Measurements from ENCODE around the gene QPCT. TPM values are rescaled to one million over a fixed set of nuclear protein-coding genes. Genes with fewer than 3 reads are reported as not detected.
"Not testable (repeated sequence)": the region's sequence is repeated elsewhere in the genome, so short reads cannot be mapped to it uniquely, and the experiment has no call there.

The QPCT gene
- total RNA-seq, 1 experiment from 2014 or later, result 13.6 TPM

DNA sequence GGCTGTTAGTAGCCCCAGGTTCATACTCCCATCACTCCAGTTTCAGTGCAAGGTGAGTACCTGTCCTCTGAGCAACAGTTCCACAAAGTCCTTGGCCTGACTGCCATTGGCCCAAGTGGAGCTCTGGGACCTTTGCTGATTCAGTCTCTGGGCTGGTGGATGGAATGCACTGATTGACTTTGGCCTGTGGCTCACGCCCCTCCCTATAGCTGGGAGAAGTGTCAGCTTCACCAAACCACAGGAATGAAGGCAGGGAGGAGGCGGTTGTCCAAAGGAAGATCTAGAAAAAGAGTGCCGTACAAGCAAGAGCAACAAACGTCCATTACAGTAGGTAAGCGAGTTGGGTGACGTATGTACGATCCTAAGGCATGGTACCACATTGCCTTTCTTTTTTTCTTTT lies 34.0 kb downstream of the QPCT start (continued):
- no peak for TF ChIP-seq HMGXB4 (CRISPR knock-in tag; IDR thresholded peaks at IDR 0.05)
- no peak for TF ChIP-seq JUN (CRISPR knock-in tag; IDR thresholded peaks at IDR 0.05)
- TF ChIP-seq, protein P1, sequence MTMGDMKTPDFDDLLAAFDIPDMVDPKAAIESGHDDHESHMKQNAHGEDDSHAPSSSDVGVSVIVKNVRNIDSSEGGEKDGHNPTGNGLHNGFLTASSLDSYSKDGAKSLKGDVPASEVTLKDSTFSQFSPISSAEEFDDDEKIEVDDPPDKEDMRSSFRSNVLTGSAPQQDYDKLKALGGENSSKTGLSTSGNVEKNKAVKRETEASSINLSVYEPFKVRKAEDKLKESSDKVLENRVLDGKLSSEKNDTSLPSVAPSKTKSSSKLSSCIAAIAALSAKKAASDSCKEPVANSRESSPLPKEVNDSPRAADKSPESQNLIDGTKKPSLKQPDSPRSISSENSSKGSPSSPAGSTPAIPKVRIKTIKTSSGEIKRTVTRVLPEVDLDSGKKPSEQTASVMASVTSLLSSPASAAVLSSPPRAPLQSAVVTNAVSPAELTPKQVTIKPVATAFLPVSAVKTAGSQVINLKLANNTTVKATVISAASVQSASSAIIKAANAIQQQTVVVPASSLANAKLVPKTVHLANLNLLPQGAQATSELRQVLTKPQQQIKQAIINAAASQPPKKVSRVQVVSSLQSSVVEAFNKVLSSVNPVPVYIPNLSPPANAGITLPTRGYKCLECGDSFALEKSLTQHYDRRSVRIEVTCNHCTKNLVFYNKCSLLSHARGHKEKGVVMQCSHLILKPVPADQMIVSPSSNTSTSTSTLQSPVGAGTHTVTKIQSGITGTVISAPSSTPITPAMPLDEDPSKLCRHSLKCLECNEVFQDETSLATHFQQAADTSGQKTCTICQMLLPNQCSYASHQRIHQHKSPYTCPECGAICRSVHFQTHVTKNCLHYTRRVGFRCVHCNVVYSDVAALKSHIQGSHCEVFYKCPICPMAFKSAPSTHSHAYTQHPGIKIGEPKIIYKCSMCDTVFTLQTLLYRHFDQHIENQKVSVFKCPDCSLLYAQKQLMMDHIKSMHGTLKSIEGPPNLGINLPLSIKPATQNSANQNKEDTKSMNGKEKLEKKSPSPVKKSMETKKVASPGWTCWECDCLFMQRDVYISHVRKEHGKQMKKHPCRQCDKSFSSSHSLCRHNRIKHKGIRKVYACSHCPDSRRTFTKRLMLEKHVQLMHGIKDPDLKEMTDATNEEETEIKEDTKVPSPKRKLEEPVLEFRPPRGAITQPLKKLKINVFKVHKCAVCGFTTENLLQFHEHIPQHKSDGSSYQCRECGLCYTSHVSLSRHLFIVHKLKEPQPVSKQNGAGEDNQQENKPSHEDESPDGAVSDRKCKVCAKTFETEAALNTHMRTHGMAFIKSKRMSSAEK (CRISPR knock-in tag; IDR thresholded peaks at IDR 0.05; ENCODE audit: borderline replicate concordance), result no peak
- TF ChIP-seq ZNF232 (CRISPR knock-in tag; IDR thresholded peaks at IDR 0.05), result no peak
- no peak for TF ChIP-seq OVOL2 (CRISPR knock-in tag; IDR thresholded peaks at IDR 0.05; ENCODE audit: borderline replicate concordance)
- TF ChIP-seq ESRRA (CRISPR knock-in tag; IDR thresholded peaks at IDR 0.05; ENCODE audit: borderline replicate concordance), result no peak
- TF ChIP-seq, protein P2, sequence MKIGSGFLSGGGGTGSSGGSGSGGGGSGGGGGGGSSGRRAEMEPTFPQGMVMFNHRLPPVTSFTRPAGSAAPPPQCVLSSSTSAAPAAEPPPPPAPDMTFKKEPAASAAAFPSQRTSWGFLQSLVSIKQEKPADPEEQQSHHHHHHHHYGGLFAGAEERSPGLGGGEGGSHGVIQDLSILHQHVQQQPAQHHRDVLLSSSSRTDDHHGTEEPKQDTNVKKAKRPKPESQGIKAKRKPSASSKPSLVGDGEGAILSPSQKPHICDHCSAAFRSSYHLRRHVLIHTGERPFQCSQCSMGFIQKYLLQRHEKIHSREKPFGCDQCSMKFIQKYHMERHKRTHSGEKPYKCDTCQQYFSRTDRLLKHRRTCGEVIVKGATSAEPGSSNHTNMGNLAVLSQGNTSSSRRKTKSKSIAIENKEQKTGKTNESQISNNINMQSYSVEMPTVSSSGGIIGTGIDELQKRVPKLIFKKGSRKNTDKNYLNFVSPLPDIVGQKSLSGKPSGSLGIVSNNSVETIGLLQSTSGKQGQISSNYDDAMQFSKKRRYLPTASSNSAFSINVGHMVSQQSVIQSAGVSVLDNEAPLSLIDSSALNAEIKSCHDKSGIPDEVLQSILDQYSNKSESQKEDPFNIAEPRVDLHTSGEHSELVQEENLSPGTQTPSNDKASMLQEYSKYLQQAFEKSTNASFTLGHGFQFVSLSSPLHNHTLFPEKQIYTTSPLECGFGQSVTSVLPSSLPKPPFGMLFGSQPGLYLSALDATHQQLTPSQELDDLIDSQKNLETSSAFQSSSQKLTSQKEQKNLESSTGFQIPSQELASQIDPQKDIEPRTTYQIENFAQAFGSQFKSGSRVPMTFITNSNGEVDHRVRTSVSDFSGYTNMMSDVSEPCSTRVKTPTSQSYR (CRISPR knock-in tag; IDR thresholded peaks at IDR 0.05), result no peak

DNA sequence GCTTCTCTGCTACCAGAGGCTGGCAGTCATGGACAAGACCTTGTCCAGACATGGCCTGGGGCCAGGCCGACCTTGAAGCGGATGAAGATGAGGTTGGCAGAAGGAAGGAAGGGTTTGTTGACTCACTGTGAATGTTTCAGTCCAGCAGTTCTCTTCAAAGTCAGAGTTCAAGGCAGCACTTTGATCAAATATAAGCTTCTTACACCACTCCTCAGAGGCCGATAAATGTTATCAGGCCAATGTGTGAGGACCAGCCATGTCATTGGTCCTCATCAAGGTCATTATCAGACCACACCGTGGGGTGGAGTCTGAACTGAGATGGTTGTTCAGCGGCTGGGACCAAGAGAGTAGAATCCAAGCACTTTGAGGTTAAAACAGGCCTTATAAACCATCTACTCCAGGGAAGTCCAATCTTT lies 35.5 kb downstream of the QPCT start:
- Mint-ChIP-seq H3K9me3 (peaks cover 3% of the 10 kb centered on the region), H3K4me3 (no peak overlapping the region), H3K27me3 (ENCODE audit: low read depth) (no peaks in the 10 kb centered on the region), H3K4me1 (peaks cover 9% of the 10 kb centered on the region), H3K27ac (peak overlapping the region; percentile 39; the same call in 1 of the 2 replicates), H3K36me3 (peaks cover 2% of the 10 kb centered on the region; the same call in 1 of the 2 replicates)
- no peak for DNase-seq (ENCODE audit: low spot score)
- no peak for ATAC-seq
- CTCF ChIA-PET, result no interaction called here
- POLR2A ChIA-PET, result no interaction called here
- TF ChIP-seq RELA (CRISPR knock-in tag; IDR thresholded peaks at IDR 0.05; ENCODE audit: borderline replicate concordance) (no peak), ETV6 (CRISPR knock-in tag; IDR thresholded peaks at IDR 0.05) (no peak), EMX1 (CRISPR knock-in tag; IDR thresholded peaks at IDR 0.05) (no peak), GABPB1 (CRISPR knock-in tag; IDR thresholded peaks at IDR 0.05) (no peak), MAX (CRISPR knock-in tag; IDR thresholded peaks at IDR 0.05) (no peak), NR2C2 (CRISPR knock-in tag; IDR thresholded peaks at IDR 0.05) (no peak), GRHL2 (CRISPR knock-in tag; IDR thresholded peaks at IDR 0.05; ENCODE audit: insufficient replicate concordance, severe bottlenecking) (no peak), SP1 (CRISPR knock-in tag; conservative IDR thresholded peaks at IDR 0.05) (no peak), ESRRA (CRISPR knock-in tag; IDR thresholded peaks at IDR 0.05; ENCODE audit: borderline replicate concordance) (no peak), FOXJ3 (CRISPR knock-in tag; IDR thresholded peaks at IDR 0.05; ENCODE audit: borderline replicate concordance) (no peak), TCF7 (CRISPR knock-in tag; IDR thresholded peaks at IDR 0.05; ENCODE audit: low read depth) (no peak), IRF1 (CRISPR knock-in tag; IDR thresholded peaks at IDR 0.05) (no peak), MLX (CRISPR knock-in tag; IDR thresholded peaks at IDR 0.05) (no peak)

- CTCF ChIA-PET, result interaction anchor here (1.2 kb wide), 1 partner anchor 15 kb away, joined by 3 read pairs; no protein-coding TSS in a partner anchor
- POLR2A ChIA-PET; H3K27ac Mint-ChIP-seq; ATAC-seq; H3K27me3 Mint-ChIP-seq (ENCODE audit: low read depth); H3K4me3 Mint-ChIP-seq; H3K4me1 Mint-ChIP-seq; DNase-seq (ENCODE audit: low spot score); H3K36me3 Mint-ChIP-seq; H3K9me3 Mint-ChIP-seq: not testable (repeated sequence)
These were observed 36.4 kb downstream of the QPCT start for GRCh38 chr2:37380787-37381186.

DNA sequence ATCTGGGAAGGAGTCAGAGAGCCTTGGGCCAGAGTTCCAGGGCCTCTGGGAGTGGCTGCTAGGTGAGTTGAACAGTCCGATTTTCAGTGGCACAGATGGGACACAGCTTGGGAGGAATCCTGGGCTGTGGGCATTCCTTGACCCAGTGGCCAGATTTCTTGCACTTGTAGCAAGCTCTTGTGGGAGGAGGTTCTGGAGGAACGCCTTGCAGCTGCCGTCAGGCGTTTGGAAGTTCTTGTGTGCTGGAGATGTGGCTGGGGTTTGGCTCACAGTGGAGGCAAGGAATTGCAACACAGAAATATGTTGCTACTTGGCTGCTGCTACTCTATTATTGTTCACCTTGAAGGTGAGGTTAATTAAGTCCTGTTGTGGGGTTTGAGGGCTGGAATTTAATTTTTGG lies 39.8 kb downstream of the QPCT start:
- CTCF ChIA-PET, ATAC-seq: not testable (repeated sequence)

More for the DNA sequence above, 39.8 kb downstream of the QPCT start:
- H3K4me1 Mint-ChIP-seq; H3K27me3 Mint-ChIP-seq (ENCODE audit: low read depth); H3K27ac Mint-ChIP-seq; DNase-seq (ENCODE audit: low spot score); H3K4me3 Mint-ChIP-seq; POLR2A ChIA-PET; H3K9me3 Mint-ChIP-seq; H3K36me3 Mint-ChIP-seq: not testable (repeated sequence)
